ENCODE measurements around the gene UGT2B17.
A peak's percentile ranks its signal among the peaks of the same experiment; 100 is the strongest.
"Not testable (repeated sequence)": the region's sequence is repeated elsewhere in the genome, so short reads cannot be mapped to it uniquely, and the experiment has no call there.

The UGT2B17 gene

DNA sequence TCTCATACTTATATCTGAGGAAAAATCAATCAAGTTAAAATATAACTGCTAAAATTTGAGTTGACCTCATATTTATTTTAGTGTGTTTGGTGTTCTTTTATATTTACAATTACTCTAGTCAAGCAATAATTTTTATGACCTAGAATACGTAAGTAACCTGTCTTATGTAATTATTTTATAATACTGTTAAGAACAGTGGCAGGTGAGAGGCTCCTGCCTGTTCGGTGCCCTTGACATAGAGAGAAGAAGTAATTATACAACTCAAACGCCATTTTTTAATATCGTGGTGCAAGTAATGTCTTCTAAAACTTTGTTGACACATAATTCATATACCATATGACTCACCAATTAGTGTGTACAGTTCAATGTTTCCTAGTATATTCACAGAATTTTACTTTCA is 7.6 kb downstream of the UGT2B17 start:
- DNase-seq, result not testable (repeated sequence)

- not testable (repeated sequence) for DNase-seq
These were observed 9.8 kb downstream of the UGT2B17 start for GRCh38 chr4:68566364-68566763.

GRCh38 chr4:68565082-68565481 is 11.0 kb downstream of the UGT2B17 start:
- not testable (repeated sequence) for DNase-seq

- DNase-seq, result not testable (repeated sequence)
These were observed 15.6 kb downstream of the UGT2B17 start for GRCh38 chr4:68560364-68561070.

DNA sequence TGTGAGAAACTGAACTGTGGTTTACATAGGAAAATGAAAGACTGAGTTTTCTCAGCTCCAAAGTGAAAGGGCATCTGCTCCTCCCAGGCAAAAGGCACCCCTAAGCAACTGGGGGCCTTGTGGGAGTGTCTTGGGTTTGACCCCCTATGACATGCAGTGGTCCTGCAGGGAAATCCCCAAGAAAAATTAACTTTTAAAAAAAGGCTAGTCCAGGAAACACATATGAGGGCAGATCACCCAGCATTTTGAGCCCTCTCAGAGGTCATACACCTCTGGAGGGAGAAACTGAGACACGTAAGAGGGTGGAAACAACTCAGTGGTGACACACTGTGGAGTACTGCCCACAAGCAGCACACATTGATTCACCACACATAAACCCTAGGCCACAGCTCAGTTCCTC is 22.3 kb downstream of the UGT2B17 start:
- DNase-seq, result not testable (repeated sequence)

DNA sequence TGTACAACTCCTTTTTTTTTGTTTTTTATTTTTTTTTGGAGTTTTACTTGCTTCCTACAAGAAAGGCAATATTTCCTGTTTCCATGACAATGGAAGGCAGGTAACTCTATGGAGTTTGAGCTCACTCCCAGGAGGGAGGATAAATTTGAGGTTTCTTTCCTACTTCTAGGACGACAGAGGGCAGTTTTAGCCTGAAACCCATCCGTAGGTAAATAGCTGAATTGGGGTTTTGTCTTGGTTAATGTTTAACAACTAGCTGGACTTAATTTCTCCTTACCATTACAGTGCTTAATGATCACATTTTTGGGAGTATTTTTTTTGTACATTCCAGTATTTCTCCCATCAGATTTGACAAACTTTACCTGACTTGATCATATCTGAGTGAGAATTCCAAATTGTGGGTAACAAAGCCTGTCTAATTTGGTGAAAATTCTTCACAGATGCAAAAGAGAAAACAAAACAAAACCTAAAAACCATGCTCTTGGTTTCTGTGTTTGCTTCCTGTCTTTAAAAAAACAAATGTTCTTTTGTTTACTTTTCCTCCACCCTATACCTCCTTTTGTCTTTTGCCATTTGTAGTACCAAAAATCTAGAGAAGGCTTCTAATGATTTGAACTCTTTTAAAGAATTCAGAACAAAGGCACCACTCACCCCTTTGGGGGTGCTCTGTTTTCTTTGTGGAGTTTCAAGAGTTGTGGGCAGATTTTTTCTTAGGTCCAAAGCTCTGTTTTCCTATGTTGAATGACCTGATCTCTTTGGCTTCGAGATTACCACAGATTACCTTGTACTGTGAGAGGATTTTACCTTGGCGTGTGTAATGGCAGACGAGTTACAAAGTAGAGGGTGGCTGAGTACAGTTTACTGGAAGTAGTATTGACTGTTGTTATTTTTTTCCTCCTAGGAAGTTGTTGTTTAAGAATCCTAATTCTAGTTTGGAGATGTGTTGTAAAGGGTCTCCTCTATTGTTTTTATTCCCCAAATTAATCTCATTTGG is 23.0 kb downstream of the UGT2B17 start:
- DNase-seq, result not testable (repeated sequence)

DNA sequence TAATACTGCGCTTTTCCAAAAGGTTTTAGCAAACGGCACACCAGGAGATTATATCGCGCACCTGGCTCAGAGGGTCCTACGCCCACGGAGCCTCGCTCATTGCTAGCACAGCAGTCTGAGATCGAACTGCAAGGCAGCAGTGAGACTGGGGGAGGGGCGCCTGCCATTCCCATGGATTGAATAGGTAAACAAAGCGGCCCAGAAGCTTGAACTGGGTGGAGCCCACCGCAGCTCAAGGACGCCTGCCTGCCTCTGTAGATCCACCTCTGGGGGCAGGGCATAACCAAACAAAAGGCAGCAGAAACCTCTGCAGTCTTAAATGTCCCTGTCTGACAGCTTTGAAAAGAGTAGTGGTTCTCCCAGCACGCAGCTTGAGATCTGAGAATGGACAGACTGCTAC is 33.4 kb downstream of the UGT2B17 start:
- DNase-seq, result not testable (repeated sequence)

- no peak for DNase-seq
These were observed 39.7 kb downstream of the UGT2B17 start for GRCh38 chr4:68536375-68536774.

GRCh38 chr4:68535974-68536373 is 40.1 kb downstream of the UGT2B17 start:
- DNase-seq, result no peak

- DNase-seq, result not testable (repeated sequence)
These were observed 53.9 kb downstream of the UGT2B17 start for GRCh38 chr4:68522232-68522631.

- no peak for DNase-seq
These were observed 55.1 kb downstream of the UGT2B17 start for GRCh38 chr4:68520985-68521384.

DNA sequence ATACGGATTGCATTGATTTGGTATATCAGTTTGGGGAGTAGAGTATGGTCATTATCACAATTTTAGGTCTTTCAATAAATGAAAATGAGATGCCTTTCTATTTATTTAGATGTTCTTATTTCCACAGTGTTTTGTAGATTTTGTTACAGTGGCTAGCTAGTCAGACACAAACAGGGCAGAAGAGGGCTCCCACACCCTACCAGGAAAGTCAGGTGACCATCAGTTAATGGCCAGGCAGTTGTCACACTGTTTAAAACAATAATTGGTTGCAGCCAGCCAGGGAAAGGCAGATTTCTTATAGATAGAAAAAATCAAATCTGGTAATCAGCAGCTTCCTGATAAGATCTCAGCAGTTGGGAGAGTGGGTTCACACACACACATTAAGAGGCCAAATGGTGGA is 57.2 kb downstream of the UGT2B17 start:
- no peak for DNase-seq

GRCh38 chr4:68505452-68505851 is 70.7 kb downstream of the UGT2B17 start:
- DNase-seq, result not testable (repeated sequence)

GRCh38 chr4:68504836-68505235 is 71.3 kb downstream of the UGT2B17 start:
- not testable (repeated sequence) for DNase-seq

- not testable (repeated sequence) for DNase-seq
These were observed 72.7 kb downstream of the UGT2B17 start for GRCh38 chr4:68503462-68503861.

DNA sequence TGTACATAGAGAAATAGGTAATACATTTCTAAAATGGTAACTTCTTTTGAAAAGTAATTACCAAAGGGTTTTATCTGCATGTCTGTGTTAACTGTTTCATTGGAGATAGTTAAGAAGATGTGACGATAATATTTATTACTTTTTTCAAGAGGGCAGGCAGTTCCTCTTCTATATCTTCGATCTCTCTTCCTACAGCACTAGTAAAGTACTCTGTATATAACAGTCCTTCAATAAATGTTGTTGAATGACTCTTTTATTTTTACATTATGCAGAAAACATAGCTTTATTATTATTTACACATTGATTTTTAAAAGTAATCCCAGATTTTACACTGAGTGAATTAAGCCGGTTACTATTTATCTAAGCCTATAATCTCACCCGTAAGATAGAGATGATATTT is 77.1 kb downstream of the UGT2B17 start:
- no peak for DNase-seq

- DNase-seq, result peak; percentile 52
These were observed 77.6 kb downstream of the UGT2B17 start for GRCh38 chr4:68498413-68499007.

DNA sequence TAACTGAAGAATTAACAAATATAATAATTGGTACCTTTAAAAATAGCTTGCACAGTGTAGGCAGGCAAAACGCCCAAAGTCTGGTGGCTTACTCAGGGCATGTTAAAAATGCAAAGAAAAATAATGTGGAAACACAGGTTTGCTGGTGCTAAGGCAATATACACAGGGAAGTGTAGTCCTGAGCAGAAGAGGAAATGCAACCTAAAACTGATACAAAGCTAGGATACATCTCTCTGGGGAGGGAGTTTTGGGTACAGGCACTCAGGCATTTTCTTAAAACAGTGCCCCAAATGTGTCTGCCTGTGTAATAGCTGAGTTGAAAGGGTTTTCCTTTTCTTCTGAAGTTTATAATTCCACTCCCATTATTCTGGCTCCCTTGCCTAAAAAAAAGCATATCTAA is 81.4 kb downstream of the UGT2B17 start:
- no peak for DNase-seq

DNA sequence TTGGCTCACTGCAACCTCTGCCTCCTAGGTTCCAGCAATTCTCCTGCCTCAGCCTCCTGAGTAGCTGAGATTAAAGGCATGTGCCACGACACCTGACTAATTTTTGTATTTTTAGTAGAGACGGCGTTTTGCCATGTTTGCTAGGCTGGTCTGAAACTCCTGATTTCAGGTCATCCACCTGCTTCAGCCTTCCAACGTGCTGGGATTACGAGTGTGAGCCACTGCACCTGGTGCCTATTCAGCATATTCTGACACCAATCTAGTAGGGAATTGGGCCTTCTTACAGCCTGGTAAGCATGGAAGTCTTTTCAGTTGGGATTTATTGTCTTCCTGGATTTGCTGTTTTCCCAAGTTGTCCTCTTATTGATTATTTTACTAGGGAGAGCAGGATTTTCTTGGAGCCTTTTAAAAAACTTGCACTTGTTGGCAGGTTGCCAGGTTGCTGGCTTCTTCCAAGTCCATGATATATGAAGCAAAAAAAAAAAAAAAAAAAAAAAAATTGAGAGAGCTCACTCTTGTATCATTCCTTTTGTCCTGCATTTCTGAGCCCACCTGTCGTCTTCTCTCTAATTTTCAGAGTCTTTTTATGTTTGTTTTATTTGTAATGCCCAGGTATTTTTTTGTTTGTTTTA is 85.2 kb downstream of the UGT2B17 start:
- no peak for DNase-seq

DNA sequence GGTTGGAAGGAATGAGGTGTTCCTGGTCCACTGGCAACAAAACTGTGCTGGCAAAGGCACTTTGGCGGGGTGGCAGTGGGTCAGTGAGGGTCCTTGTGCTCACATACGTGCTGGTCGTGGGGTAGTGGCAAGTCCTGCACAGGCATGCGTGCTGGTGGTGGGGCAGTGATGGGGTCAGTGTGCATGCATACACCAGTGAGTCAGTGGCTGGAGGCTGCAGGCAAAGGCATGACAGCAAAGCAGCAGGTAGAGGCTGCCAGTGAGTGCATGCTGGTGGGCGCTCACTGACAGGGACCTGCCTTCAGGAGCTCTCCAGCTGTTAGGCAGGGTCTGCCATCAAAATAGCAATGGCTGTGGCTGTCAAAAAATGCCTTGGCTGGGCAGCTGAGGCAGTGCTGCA is 86.8 kb downstream of the UGT2B17 start:
- no peak for DNase-seq
